ENCODE data around the gene PCGF3. TPM values are rescaled to one million over a fixed set of nuclear protein-coding genes. Genes with fewer than 3 reads are reported as not detected.
"Not testable (repeated sequence)": the region's sequence is repeated elsewhere in the genome, so short reads cannot be mapped to it uniquely, and the experiment has no call there.

PCGF3 gene
- total RNA-seq, 1 donor from 2014 or later: 63.3 TPM

GRCh38 chr4:740011-740410, 34.4 kb downstream of the PCGF3 start:
- no peak for DNase-seq (ENCODE audit: low spot score)

DNA sequence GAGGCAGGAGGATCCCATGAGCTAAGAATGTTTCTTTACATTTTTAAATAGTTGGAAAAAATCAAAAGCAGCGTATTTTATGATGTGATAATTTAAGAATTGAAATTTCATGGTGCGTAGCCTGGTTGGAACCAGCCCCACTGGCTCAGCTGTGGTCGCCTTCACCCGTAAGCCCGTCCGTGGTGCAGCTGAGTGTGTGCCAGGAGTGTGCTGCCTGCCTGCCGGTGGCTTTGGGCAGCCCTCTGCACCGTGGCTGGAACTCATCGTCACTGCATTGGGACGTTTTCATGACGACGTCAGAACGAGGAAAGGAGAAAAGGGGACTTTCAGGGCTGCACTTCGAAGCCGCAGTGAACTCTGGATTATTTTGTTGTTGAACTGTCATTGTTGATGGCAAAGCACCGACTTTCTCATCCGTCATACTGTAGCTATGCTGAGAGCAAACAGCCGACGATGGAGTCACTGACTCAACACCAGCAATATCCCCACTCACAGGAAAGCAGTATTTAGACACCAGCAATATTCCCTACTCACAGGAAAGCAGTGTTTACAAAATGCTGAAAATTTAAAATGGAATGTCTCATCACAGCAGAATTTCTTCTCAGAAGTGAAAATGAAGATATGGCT, 35.1 kb downstream of the PCGF3 start:
- no peak for DNase-seq (ENCODE audit: low spot score)

GRCh38 chr4:742096-742741, 36.6 kb downstream of the PCGF3 start:
- no peak for DNase-seq (ENCODE audit: low spot score)

- peak; percentile 71 for DNase-seq (ENCODE audit: low spot score)
Observed at GRCh38 chr4:742742-743311, 37.2 kb downstream of the PCGF3 start.

- DNase-seq (ENCODE audit: low spot score): no peak
Observed at GRCh38 chr4:743463-744211, 38.0 kb downstream of the PCGF3 start.

GRCh38 chr4:744212-744841, 38.7 kb downstream of the PCGF3 start:
- DNase-seq (ENCODE audit: low spot score): no peak

DNA sequence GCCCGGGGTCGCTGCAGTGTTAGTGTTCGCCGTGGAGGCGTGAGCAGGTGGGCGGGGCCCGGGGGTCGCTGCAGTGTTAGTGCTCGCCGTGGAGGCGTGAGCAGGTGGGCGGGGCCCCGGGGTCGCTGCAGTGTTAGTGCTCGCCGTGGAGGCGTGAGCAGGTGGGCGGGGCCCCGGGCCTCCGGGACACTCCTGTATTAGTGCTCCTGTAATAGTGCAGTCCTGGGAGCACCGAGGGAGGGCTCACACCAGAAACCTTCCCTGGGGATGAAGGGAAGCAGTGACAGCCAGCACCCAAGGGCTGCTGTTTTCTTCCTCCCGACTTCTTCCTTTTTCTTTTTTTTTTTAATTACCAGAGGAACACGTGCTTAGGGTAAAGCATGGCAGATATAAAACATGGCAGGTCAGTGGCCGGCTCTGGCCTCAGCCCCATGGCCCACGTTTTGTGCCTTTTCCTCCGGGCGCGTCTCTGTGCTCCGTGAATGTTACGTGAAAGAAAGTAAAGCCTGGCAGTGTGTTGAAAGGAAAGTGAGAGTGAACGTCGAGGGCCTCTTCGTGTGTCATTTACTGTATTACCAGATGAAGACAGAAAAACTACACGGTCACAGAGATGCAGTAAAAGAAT, 42.0 kb downstream of the PCGF3 start:
- DNase-seq (ENCODE audit: low spot score): no peak

- DNase-seq (ENCODE audit: low spot score): no peak
Observed at GRCh38 chr4:748461-748860, 42.8 kb downstream of the PCGF3 start.

GRCh38 chr4:749698-750666, 44.4 kb downstream of the PCGF3 start:
- no peak for DNase-seq (ENCODE audit: low spot score)

DNA sequence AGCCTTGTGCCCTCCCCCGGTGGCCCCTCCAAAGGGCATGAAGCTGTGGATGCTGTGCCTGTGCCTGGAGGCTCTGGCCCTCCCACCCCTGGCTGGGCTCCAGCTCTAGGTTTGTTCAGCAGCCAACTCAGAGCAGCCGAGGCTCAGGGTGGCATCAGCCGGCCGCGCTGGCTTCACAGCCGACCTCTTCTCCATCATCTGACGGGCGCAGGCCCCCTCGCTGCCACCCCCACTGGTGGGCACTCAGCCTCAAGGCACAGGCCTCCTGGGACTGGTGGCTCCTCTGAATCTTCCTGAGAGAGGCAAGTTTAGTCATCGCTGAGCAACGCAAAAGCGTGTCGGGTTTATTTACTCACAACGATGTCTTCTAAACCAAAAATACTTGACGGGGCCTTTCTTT, 46.0 kb downstream of the PCGF3 start:
- DNase-seq (ENCODE audit: low spot score): no peak

DNA sequence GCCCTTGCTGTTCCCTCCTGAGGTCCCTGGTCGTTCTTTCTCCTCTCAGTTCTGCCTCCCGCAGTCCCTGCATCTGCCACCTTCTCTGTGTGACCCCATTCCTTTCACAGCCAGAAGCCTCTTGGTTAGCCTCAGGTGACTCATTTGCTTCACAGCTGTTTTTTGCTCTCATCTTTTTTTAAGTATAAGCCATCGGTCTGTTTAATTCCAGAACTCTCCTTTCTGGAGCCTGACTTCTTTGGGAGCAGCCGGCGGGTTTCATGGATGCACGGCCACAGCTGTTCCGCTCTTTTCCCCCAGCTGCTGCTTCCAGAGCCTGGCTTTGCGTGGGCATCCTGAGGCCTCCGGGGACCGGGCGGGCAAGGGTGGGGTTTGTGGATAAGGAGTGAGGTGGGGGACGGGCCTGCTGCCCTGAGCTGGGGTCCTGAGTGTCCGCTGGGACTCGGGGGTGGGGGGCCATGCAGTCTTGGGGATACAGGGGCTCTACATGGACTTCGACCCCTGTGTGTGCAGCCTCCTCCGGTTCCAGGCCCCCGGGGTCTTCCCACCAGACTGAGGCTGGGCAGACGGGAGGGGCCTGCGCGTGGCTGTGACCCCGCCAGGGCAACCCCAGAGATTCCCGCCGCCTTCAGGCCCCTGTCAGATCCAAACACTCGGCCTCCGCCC, 46.7 kb downstream of the PCGF3 start:
- DNase-seq (ENCODE audit: low spot score): no peak

GRCh38 chr4:753186-753585, 47.6 kb downstream of the PCGF3 start:
- DNase-seq (ENCODE audit: low spot score): not testable (repeated sequence)

DNA sequence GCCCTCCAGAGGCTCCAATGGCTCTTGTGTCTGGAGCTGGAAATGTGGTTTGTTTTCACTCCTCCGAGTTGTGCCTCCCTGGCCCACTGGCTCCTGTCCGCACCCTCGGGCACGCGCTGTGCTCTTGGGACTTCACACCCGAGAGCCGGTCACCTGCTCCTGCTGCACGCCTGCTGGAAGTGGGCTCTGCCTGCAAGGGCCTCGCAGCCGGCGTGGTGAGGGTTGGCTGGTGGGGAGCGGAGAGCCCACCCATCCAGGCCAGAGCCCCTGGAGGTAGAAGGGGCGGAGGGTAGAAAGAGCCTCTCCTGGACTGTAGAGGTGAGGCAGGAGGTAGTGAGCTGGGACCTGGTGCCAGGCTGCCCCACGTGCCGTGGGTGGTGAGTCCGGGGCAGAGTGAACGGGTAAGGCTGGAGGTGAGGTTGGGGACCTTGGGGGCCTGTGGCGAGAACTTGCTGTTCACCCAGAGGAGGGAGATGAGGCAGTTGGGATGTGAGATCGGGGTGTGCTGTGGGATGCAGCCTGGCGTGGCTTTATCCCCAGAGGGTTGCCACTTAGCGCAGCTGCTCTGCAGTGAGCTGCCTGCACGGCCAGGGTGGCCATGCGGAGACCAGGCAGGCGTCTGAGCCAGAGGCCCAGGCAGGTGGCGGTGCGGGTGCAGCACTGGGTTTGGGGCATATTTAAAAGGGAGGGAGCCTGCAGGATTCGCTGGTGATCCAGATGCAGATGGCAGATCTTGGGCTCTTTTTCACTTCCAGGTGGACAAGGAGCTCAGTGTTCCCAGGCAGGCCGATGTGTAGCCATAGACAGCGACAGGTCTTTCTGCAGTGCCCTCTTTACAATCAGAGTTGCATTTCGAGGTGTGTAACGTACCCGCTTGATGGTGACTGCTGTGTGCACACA, 48.8 kb downstream of the PCGF3 start:
- no peak for DNase-seq (ENCODE audit: low spot score)

GRCh38 chr4:757111-757510, 51.5 kb downstream of the PCGF3 start:
- no peak for DNase-seq (ENCODE audit: low spot score)

DNA sequence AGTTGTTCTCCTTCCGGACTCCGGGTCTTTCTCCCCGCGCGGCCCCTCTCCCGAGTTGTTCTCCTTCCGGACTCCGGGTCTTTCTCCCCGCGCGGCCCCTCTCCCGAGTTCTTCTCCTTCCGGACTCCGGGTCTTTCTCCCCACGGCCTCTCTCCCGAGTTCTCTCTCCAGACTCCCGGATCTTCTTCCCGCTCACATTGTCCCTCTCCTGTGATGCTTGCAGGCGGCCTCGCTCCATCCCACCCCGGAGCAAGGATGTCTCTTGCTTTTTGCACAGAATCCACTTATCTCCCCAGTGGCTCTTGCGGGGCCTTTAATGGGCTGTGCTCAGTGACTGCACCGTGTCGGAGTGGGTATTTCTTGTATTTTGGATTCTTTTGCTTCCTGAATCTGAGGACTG, 54.2 kb downstream of the PCGF3 start:
- not testable (repeated sequence) for DNase-seq (ENCODE audit: low spot score)

- DNase-seq (ENCODE audit: low spot score): no peak
Observed at GRCh38 chr4:760616-761015, 55.0 kb downstream of the PCGF3 start.

DNA sequence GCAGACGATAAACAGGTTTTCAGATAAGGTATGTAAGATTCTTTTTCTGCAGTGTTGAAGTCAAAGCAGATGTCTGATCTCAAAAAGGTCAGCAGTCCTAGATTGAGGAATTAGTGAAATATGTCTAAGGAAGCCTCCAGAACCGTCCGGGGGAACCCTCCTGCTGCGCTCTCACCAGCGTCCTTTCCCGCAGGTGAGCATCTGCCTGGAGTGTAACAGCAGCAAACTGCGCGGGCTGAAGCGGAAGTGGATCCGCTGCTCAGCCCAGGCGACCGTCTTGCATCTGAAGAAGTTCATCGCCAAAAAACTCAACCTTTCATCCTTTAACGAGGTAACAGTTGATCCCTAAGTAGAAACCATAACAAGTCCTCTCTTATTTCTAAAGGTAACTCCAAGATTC, 55.5 kb downstream of the PCGF3 start:
- DNase-seq (ENCODE audit: low spot score): no peak

GRCh38 chr4:761739-762138, 56.1 kb downstream of the PCGF3 start:
- no peak for DNase-seq (ENCODE audit: low spot score)

Data from ureter (tissue), 1 donor.